HG02763 (cell line): Measurements from ENCODE around the gene SPATA46.
A peak's percentile ranks its signal among the peaks of the same experiment; 100 is the strongest.

ENCODE experiments used
- ATAC-seq: cut with Tn5 transposase; IDR thresholded peaks from one replicate; pipeline ENCODE4 v1.9.1; 2021; ENCODE audit warnings: mild to moderate bottlenecking, moderate library complexity; ENCODE audit not compliant: unreplicated experiment

The SPATA46 gene

GRCh38 chr1:162375463-162375862 lies 1.2 kb downstream of the SPATA46 start:
- no peak for ATAC-seq

GRCh38 chr1:162374406-162374805 lies 2.2 kb downstream of the SPATA46 start:
- ATAC-seq: no peak

DNA sequence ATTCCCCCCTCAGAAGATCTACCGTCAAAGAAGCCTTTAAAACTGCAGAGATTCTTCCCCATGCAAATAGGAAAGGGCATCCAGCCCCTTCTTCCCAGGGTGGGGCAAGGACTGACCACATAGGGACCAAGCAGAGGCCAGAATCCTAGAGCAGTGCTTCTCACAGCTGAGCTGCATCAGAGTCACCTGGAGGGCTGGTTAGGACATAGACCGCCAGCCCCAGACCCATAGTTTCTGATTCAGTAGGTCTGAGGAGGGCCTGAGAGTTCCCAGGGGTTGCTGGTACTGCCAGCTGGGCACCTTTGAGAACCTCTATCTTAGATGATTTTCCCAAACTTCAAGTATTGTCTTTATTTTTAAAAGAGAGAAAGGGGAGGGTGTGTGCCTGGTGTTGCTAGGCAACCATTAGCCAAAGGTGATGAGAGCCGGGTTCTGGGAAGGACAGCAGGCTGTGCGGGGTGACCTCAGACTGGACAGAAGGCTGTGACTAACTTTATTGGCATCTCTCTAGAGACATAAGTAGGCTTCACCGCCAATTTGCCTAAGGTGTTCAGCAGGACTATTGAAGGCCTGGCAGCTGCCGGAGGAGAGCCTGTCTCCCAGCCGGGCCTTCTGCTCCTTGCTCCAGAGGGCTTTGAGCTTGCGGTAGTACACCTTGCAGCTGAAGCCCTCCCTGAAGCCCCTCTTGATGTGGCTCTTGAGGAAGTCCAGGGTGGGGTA lies 3.0 kb downstream of the SPATA46 start:
- ATAC-seq: no peak

DNA sequence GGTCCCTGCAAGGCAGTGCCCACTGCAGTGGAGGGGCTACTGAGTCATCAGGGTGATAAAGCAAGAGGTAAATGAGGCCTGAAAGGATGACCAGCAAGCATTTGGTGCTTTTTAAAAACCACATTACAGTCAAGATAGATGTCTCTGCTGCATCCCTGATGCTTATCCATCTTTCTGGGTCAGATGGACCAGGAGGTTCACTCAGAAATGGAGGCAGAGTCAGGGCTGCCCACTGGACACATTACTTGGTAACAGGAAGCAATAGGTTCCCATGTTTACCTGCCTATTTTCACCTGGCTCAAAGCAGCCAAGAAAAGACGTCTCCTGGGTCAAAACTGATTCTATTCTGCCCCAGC lies 3.6 kb downstream of the SPATA46 start:
- no peak for ATAC-seq

- no peak for ATAC-seq
Measured at GRCh38 chr1:162372159-162373071, 4.2 kb downstream of the SPATA46 start.

DNA sequence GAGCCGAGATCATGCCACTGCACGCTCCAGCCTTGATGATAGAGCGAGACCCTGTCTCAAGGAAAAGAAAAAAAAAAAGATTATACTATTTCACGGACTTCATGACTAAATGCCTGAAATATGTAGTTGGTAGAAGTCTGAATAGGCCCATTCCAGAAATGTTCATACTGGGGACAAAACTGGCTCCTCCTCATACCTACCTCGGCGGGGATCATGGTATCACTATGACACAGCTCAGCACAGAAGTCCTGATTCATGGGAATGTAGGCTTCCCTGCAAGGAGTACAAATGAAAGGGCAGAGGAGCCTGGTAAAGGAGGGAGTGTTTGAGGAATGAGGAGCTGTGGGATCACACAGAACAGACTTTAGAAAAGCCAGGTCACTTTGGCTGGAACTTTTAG lies 5.0 kb downstream of the SPATA46 start:
- no peak for ATAC-seq

- no peak for ATAC-seq
Measured at GRCh38 chr1:162370721-162371120, 5.9 kb downstream of the SPATA46 start.

DNA sequence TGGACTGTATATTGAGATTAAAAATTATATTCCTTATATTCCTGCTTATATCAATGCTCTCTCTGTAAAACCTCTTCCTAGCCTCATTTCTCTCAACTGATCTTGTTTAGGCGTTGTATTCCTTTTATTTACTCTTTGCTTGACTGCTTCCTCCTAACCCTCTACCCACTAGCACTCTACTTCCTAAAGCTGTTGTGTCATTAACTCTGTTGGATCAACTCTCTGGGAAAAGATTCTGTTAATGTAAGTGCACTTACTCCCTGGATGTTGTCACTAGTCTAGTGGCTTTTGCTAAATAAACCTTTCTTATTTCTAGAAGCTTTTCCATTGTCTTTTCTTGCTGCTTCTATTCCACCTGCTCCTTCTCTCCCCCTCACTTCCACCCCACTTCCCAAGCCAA lies 6.5 kb downstream of the SPATA46 start:
- ATAC-seq: no peak

- ATAC-seq: no peak
Measured at GRCh38 chr1:162369571-162369970, 7.1 kb downstream of the SPATA46 start.

DNA sequence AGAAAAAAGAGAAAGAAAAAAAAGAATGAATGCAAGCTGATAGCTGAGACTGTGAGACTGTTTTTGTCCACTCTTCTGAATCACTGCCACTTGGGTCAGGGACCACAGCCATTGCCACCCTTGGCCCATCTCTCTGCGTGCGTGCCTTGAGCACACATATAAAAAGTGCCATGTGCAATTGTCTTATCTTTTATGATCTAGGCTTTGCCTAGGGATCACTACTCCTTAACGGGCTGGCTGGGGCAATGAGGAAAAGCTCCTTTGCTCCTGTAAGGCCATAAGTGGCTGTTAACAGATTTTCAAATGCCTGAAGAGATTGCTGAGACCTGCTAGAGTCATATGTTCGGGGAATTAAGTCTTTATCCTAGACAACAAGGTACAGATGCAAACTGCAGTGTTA lies 8.2 kb downstream of the SPATA46 start:
- ATAC-seq: no peak

- no peak for ATAC-seq
Measured at GRCh38 chr1:162367772-162368171, 8.9 kb downstream of the SPATA46 start.

DNA sequence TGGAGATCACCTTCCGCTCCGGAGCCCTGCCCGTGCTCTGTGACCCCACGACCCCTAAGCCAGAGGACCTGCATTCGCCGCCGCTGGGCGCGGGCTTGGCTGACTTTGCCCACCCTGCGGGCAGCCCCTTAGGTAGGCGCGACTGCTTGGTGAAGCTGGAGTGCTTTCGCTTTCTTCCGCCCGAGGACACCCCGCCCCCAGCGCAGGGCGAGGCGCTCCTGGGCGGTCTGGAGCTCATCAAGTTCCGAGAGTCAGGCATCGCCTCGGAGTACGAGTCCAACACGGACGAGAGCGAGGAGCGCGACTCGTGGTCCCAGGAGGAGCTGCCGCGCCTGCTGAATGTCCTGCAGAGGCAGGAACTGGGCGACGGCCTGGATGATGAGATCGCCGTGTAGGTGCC lies 9.6 kb downstream of the SPATA46 start:
- no peak for ATAC-seq

- ATAC-seq: no peak
Measured at GRCh38 chr1:162366671-162367070, 10.0 kb downstream of the SPATA46 start.

- ATAC-seq: no peak
Measured at GRCh38 chr1:162366149-162366548, 10.5 kb downstream of the SPATA46 start.

DNA sequence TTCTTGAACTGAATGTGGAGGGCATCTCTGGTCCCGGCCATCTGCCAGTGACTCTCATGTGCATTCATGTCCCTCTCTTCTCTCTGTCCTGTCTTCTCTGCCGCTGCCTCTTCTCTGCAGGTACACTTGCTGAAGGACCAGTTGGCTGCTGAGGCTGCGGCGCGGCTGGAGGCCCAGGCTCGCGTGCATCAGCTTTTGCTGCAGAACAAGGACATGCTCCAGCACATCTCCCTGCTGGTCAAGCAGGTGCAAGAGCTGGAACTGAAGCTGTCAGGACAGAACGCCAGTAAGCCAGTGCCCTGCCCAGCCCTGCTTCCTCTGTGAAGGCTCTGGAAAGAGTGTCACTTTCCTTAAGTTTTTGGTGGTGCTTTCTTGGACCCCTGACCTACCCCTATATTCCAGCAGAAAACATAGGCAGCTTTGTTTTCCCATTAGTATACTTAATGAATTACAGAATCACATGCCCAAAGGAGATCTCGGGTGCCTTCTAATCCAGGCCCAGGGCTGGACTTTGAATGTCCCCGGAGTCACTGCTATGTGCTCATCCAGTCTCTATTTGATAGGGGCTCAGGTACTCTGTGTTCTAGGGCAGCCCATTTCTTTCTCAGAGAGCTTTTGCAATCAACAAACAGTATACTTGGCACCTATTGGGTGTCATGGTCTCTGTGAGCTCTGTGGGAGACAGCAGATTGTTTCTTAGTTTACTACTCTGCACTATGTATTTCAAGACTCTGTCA lies 11.2 kb downstream of the SPATA46 start:
- ATAC-seq: no peak

GRCh38 chr1:162364498-162364897 lies 12.2 kb downstream of the SPATA46 start:
- no peak for ATAC-seq

- no peak for ATAC-seq
Measured at GRCh38 chr1:162363823-162364222, 12.8 kb downstream of the SPATA46 start.

- ATAC-seq: peak; percentile 25
Measured at GRCh38 chr1:162361349-162361748, 15.3 kb downstream of the SPATA46 start.

DNA sequence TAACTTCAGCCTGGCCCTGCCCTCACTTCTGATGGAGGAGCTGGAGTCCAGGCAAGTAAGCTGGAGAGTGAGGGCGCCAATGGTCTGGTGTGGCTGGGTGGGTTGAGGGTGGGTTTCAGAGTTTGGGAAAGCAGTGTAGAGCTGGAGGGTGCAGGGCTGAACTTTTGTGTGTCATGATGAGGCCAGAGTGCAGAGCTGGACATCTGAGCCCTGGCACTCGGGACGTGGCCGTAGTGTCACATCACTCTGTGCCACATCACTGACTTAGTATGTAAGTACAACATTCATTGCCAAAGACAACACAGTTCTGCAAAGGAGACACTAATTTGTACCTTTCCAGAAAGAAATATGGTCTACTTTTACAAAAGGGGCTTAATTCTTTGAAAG lies 15.8 kb downstream of the SPATA46 start:
- ATAC-seq: no peak

DNA sequence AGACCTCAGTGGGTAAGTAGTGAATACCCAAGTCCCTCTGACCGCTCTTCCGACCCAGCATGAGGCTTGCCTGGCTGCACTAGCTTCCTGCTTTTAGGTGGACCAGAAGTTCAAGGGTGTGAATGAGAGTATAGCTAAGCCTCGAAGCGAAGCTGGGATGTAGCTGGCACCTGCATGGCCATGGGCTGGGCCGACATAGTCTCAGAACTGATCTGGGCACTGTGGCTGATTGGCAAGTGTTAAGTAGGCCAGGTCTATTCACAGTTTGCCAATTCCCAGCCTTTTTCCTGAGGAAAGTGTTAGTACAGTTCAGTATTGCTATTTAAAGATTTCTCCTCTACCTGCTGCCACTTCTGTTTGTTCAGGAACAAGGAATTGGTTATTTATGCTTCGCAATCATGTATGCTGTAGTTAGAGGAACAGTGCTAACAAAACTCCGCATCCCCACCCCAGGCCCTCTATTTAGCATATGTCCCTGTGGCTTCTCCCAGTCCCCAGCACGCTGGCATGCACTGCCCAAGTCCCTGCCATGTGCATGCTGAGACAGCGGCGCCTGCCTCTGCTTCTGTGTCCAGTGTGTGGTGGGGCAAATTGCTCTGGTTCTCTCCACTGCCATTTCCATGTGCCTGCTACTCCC lies 16.3 kb downstream of the SPATA46 start:
- no peak for ATAC-seq
